Caki2 (cell line): ENCODE data around the gene LILRB1. TPM values are rescaled to one million over a fixed set of nuclear protein-coding genes. Genes with fewer than 3 reads are reported as not detected.
"Not testable (repeated sequence)": the region's sequence is repeated elsewhere in the genome, so short reads cannot be mapped to it uniquely, and the experiment has no call there.

Experiments used
- DNase-seq: peaks from one replicate; pipeline ENCODE4 v3.0.0-alpha.2; 2015; ENCODE audit warnings: low read depth
- in situ Hi-C: cut with HindIII; loops from 2 replicates; pipeline ENCODE4 v1.10.0; 2016; ENCODE audit warnings: low sequenced_read_pairs, low pct_unique_long_range_greater_than_20kb, mixed read lengths
- total RNA-seq: library from RNA; depleted of rRNA; stranded (reverse); fragments of >200 nt; shearing (Covaris generic); gene quantifications from 2 replicates; pipeline ENCODE4 v1.2.3, GENCODE V29; 2014; ENCODE audit warnings: low replicate concordance; rRNA removed

Gene LILRB1
- not detected in 2 replicates for total RNA-seq

- in situ Hi-C loops, DNase-seq: not testable (repeated sequence)
These were observed at the start of gene LILRB1 for GRCh38 chr19:54630262-54630661. Gene LILRB1 (plus strand): TSS chr19:54630484. CDS start chr19:54631074, 590 bp downstream.

- DNase-seq = no peak
- in situ Hi-C loops = no loop called here
These were observed 43.9 kb upstream of the LILRB1 start for GRCh38 chr19:54586397-54586796.

GRCh38 chr19:54587026-54587425, 43.3 kb upstream of the LILRB1 start:
- DNase-seq = no peak
- in situ Hi-C loops = no loop called here

GRCh38 chr19:54593445-54593844, 36.8 kb upstream of the LILRB1 start, which contains the start of gene LILRA1:
Gene LILRA1 (plus strand): TSS chr19:54593632. CDS start chr19:54594245, 613 bp downstream.
- in situ Hi-C loops, DNase-seq: not testable (repeated sequence)

- in situ Hi-C loops = not testable (repeated sequence)
These were observed 36.2 kb upstream of the LILRB1 start for GRCh38 chr19:54593931-54594626.

GRCh38 chr19:54594737-54595136, 35.5 kb upstream of the LILRB1 start:
- in situ Hi-C loops = no loop called here
- DNase-seq = no peak

More at GRCh38 chr19:54593931-54594626, 36.2 kb upstream of the LILRB1 start:
- DNase-seq = not testable (repeated sequence)

GRCh38 chr19:54595680-54596436, 34.4 kb upstream of the LILRB1 start:
- in situ Hi-C loops, DNase-seq: not testable (repeated sequence)

- DNase-seq = no peak
- in situ Hi-C loops = no loop called here
These were observed 30.1 kb upstream of the LILRB1 start for GRCh38 chr19:54600212-54600611.

GRCh38 chr19:54606230-54606629, 24.1 kb upstream of the LILRB1 start:
- DNase-seq = no peak
- in situ Hi-C loops = no loop called here

- in situ Hi-C loops = no loop called here
- DNase-seq = no peak
These were observed 23.1 kb upstream of the LILRB1 start for GRCh38 chr19:54606891-54607784.

- in situ Hi-C loops = no loop called here
- no peak for DNase-seq
These were observed 22.5 kb upstream of the LILRB1 start for GRCh38 chr19:54607785-54608150.

GRCh38 chr19:54608205-54608604, 22.1 kb upstream of the LILRB1 start:
- no peak for DNase-seq
- in situ Hi-C loops = no loop called here

GRCh38 chr19:54608792-54609191, 21.5 kb upstream of the LILRB1 start:
- DNase-seq = no peak
- in situ Hi-C loops = no loop called here

GRCh38 chr19:54609356-54609791, 20.9 kb upstream of the LILRB1 start:
- in situ Hi-C loops = no loop called here
- no peak for DNase-seq

GRCh38 chr19:54612428-54612827, 17.9 kb upstream of the LILRB1 start:
- DNase-seq = no peak
- in situ Hi-C loops = no loop called here

- no peak for DNase-seq
- in situ Hi-C loops = no loop called here
These were observed 15.6 kb upstream of the LILRB1 start for GRCh38 chr19:54614726-54615125.

- no peak for DNase-seq
- in situ Hi-C loops = no loop called here
These were observed 14.2 kb upstream of the LILRB1 start for GRCh38 chr19:54616057-54616456.

GRCh38 chr19:54616821-54617560, 13.3 kb upstream of the LILRB1 start:
- no peak for DNase-seq
- in situ Hi-C loops = no loop called here
